Astrocyte (in vitro differentiated cells and primary cell): ENCODE measurements around the gene RIPOR3.

Source experiments
- EZH2 ChIP-seq: IDR thresholded peaks from 2 replicates; pipeline ENCODE4 v1.6.1; 2012; ENCODE audit warnings: mild to moderate bottlenecking, low read length, inconsistent platforms; ENCODE audit not compliant: insufficient read depth
- TF ChIP-seq, protein P1 (sequence below): IDR thresholded peaks from 2 replicates; pipeline ENCODE4 v1.5.1; 2011; ENCODE audit warnings: low read depth, mild to moderate bottlenecking, inconsistent platforms, low read length, moderate library complexity; ENCODE audit not compliant: insufficient read depth

DNA sequence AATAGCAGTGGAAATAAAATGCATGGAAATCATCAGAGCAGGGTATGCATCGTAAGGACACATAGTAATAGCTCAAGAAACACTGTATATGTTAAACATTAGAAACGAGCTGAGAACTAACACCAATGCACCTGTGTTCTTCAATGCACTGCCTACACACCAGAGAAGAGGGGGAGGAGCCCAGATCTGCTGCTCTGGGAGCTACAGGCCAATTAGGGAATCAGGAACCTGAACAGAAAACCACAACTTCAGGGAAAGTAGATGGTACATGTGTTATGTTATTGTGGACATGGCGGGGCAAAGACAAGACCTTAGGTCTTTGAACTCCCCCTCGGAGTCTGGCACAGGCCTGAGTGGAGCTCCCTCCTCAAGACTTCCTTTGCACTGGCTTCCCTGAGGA lies 39.7 kb downstream of the RIPOR3 start:
- TF ChIP-seq, protein P1, sequence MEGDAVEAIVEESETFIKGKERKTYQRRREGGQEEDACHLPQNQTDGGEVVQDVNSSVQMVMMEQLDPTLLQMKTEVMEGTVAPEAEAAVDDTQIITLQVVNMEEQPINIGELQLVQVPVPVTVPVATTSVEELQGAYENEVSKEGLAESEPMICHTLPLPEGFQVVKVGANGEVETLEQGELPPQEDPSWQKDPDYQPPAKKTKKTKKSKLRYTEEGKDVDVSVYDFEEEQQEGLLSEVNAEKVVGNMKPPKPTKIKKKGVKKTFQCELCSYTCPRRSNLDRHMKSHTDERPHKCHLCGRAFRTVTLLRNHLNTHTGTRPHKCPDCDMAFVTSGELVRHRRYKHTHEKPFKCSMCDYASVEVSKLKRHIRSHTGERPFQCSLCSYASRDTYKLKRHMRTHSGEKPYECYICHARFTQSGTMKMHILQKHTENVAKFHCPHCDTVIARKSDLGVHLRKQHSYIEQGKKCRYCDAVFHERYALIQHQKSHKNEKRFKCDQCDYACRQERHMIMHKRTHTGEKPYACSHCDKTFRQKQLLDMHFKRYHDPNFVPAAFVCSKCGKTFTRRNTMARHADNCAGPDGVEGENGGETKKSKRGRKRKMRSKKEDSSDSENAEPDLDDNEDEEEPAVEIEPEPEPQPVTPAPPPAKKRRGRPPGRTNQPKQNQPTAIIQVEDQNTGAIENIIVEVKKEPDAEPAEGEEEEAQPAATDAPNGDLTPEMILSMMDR, result no peak
- TF ChIP-seq EZH2, result no peak
